SK-N-MC (cell line): ENCODE data around the gene ASGR1.
"Not testable (repeated sequence)": the region's sequence is repeated elsewhere in the genome, so short reads cannot be mapped to it uniquely, and the experiment has no call there.

ENCODE experiments used
- DNase-seq: peaks from one replicate; pipeline ENCODE4 v3.0.0-alpha.2; 2011; ENCODE audit warnings: low read depth, low spot score
- H3K27ac ChIP-seq: fragments of 200-600 bp; sonication (generic); 2 replicates; pipeline ENCODE4 v1.5.1; 2016; ENCODE audit warnings: mixed run types
- H3K36me3 ChIP-seq: fragments of 200-600 bp; sonication (generic); 2 replicates; pipeline ENCODE4 v1.6.1; 2017; ENCODE audit warnings: antibody characterized with exemption, low read length, mixed read lengths; ENCODE audit not compliant: insufficient read depth
- H3K4me3 ChIP-seq: fragments of 200-600 bp; sonication (generic); 2 replicates; pipeline ENCODE4 v1.5.1; 2016
- H3K9ac ChIP-seq: fragments of 200-600 bp; sonication (generic); 2 replicates; pipeline ENCODE4 v1.8.0; 2017; ENCODE audit warnings: mixed run types, mixed read lengths; ENCODE audit not compliant: insufficient read length
- H3K9me3 ChIP-seq: fragments of 200-600 bp; sonication (generic); 2 replicates; pipeline ENCODE4 v1.6.1; 2017; ENCODE audit warnings: low read depth, mild to moderate bottlenecking, antibody characterized with exemption, low read length, moderate library complexity, mixed read lengths
- EZH2 ChIP-seq: fragments of 200-600 bp; sonication (generic); IDR thresholded peaks from one replicate; pipeline ENCODE4 v1.6.1; 2017; ENCODE audit warnings: antibody characterized with exemption
- FOXP2 ChIP-seq: optimal IDR thresholded peaks from 2 replicates; pipeline ENCODE3; 2011; ENCODE audit warnings: mild to moderate bottlenecking, moderate library complexity; ENCODE audit not compliant: insufficient read depth; ENCODE audit errors: extremely low read length, control extremely low read depth
- POLR2AphosphoS5 ChIP-seq: IDR thresholded peaks from 2 replicates; pipeline ENCODE4 v1.6.1; 2012; ENCODE audit warnings: mild to moderate bottlenecking, low read depth, low read length, borderline replicate concordance

The ASGR1 gene

GRCh38 chr17:7184091-7184488, 4.9 kb upstream of the ASGR1 start:
- H3K27ac ChIP-seq = no peak overlapping the region
- no peaks in the 10 kb centered on the region for H3K36me3 ChIP-seq
- TF ChIP-seq FOXP2 (no peak), EZH2 (no peak), POLR2AphosphoS5 (no peak)
- H3K9ac ChIP-seq = no peak overlapping the region
- no peaks in the 10 kb centered on the region for H3K9me3 ChIP-seq
- no peak for DNase-seq
- H3K4me3 ChIP-seq = no peak overlapping the region

GRCh38 chr17:7183433-7184090, 4.4 kb upstream of the ASGR1 start:
- TF ChIP-seq EZH2 (no peak), POLR2AphosphoS5 (no peak), FOXP2 (no peak)
- DNase-seq = no peak
- H3K36me3 ChIP-seq = no peaks in the 10 kb centered on the region
- no peak overlapping the region for H3K4me3 ChIP-seq
- H3K9me3 ChIP-seq = no peaks in the 10 kb centered on the region
- H3K9ac ChIP-seq = no peak overlapping the region
- no peak overlapping the region for H3K27ac ChIP-seq

GRCh38 chr17:7182101-7182500, 2.9 kb upstream of the ASGR1 start:
- not testable (repeated sequence) for H3K36me3 ChIP-seq, H3K4me3 ChIP-seq, H3K9me3 ChIP-seq, H3K9ac ChIP-seq, H3K27ac ChIP-seq, DNase-seq

- TF ChIP-seq EZH2 (no peak), POLR2AphosphoS5 (no peak)
- DNase-seq = no peak
- H3K27ac ChIP-seq = no peak overlapping the region
- H3K36me3 ChIP-seq = no peaks in the 10 kb centered on the region
- no peak overlapping the region for H3K4me3 ChIP-seq
- no peaks in the 10 kb centered on the region for H3K9me3 ChIP-seq
- H3K9ac ChIP-seq = no peak overlapping the region
Measured at GRCh38 chr17:7178973-7179316, 225 bp downstream of the ASGR1 start.

GRCh38 chr17:7177954-7178477, 1.2 kb downstream of the ASGR1 start:
- Histone ChIP-seq H3K27ac (no peak overlapping the region), H3K9ac (peak overlapping the region; percentile 71), H3K4me3 (peak overlapping the region; percentile 86), H3K36me3 (no peaks in the 10 kb centered on the region), H3K9me3 (no peaks in the 10 kb centered on the region)
- no peak for DNase-seq
- TF ChIP-seq FOXP2 (no peak), POLR2AphosphoS5 (no peak), EZH2 (no peak)

- H3K27ac ChIP-seq = no peak overlapping the region
- DNase-seq = peak; percentile 14
- TF ChIP-seq FOXP2 (no peak), POLR2AphosphoS5 (no peak), EZH2 (no peak)
Measured at GRCh38 chr17:7177191-7177953, 1.8 kb downstream of the ASGR1 start.

GRCh38 chr17:7176841-7177190, 2.4 kb downstream of the ASGR1 start:
- Histone ChIP-seq H3K27ac (no peak overlapping the region), H3K36me3 (no peaks in the 10 kb centered on the region), H3K9me3 (no peaks in the 10 kb centered on the region), H3K9ac (peak overlapping the region; percentile 27), H3K4me3 (peak overlapping the region; percentile 86)
- no peak for TF ChIP-seq EZH2
- no peak for DNase-seq

More at GRCh38 chr17:7177191-7177953, 1.8 kb downstream of the ASGR1 start:
- H3K36me3 ChIP-seq = no peaks in the 10 kb centered on the region
- H3K4me3 ChIP-seq = peak overlapping the region; percentile 86
- H3K9me3 ChIP-seq = no peaks in the 10 kb centered on the region
- H3K9ac ChIP-seq = peak overlapping the region; percentile 71

- no peak for TF ChIP-seq POLR2AphosphoS5
- no peak for TF ChIP-seq EZH2
- no peak for TF ChIP-seq FOXP2
Measured at GRCh38 chr17:7176107-7176840, 2.9 kb downstream of the ASGR1 start.

More at GRCh38 chr17:7176107-7176840, 2.9 kb downstream of the ASGR1 start:
- no peaks in the 10 kb centered on the region for H3K9me3 ChIP-seq
- no peak overlapping the region for H3K9ac ChIP-seq
- DNase-seq = no peak
- no peak overlapping the region for H3K4me3 ChIP-seq
- H3K36me3 ChIP-seq = no peaks in the 10 kb centered on the region
- no peak overlapping the region for H3K27ac ChIP-seq
